Tibial nerve (tissue), 4 donors: Measurements from ENCODE around the gene ASTN2.

Source experiments
- EP300 ChIP-seq, 2 donors: sonication (generic); formaldehyde crosslinking; IDR thresholded peaks; one replicate each; pipeline ENCODE4 v1.6.1; 2017; ENCODE audit warnings: antibody characterized with exemption in 2 of 2, mild to moderate bottlenecking in 1 of 2
- POLR2A ChIP-seq, 2 donors: fragments of 450-650 bp; IDR thresholded peaks; one replicate each; pipeline ENCODE4 v1.6.1; 2017; ENCODE audit warnings: antibody characterized with exemption in 2 of 2, mild to moderate bottlenecking in 2 of 2, moderate library complexity in 2 of 2
- TF ChIP-seq, protein P1 (sequence below), 5 experiments: fragments of 200-600 bp in 3 of 5; fragments of 450-650 bp in 2 of 5; sonication (generic) in 3 of 5; IDR thresholded peaks; one replicate each; pipeline ENCODE4 v1.5.1; 2016 to 2019; ENCODE audit warnings: antibody characterized with exemption in 5 of 5, mild to moderate bottlenecking in 3 of 5, moderate library complexity in 2 of 5

GRCh38 chr9:116843863-116844620 is 570.8 kb downstream of the ASTN2 start:
- TF ChIP-seq EP300 (IDR thresholded peaks at IDR 0.05) (no peak), POLR2A (IDR thresholded peaks at IDR 0.05) (no peak)
- TF ChIP-seq, protein P1, sequence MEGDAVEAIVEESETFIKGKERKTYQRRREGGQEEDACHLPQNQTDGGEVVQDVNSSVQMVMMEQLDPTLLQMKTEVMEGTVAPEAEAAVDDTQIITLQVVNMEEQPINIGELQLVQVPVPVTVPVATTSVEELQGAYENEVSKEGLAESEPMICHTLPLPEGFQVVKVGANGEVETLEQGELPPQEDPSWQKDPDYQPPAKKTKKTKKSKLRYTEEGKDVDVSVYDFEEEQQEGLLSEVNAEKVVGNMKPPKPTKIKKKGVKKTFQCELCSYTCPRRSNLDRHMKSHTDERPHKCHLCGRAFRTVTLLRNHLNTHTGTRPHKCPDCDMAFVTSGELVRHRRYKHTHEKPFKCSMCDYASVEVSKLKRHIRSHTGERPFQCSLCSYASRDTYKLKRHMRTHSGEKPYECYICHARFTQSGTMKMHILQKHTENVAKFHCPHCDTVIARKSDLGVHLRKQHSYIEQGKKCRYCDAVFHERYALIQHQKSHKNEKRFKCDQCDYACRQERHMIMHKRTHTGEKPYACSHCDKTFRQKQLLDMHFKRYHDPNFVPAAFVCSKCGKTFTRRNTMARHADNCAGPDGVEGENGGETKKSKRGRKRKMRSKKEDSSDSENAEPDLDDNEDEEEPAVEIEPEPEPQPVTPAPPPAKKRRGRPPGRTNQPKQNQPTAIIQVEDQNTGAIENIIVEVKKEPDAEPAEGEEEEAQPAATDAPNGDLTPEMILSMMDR (IDR thresholded peaks at IDR 0.05): no peak
